H1 (cell line): Measurements from ENCODE around the gene BNC2. TPM values are rescaled to one million over a fixed set of nuclear protein-coding genes. Genes with fewer than 3 reads are reported as not detected.

Experiments used
- CTCF ChIA-PET: fragments of 300-600 bp; sonication (Branson Sonifier 250); formaldehyde crosslinking; loops from one replicate; lab custom pipeline; 2021; ENCODE audit not compliant: partially characterized antibody; lab: Charles Lee
- POLR2A ChIA-PET: fragments of 300-600 bp; sonication (Branson Sonifier 250); formaldehyde crosslinking; loops from one replicate; lab custom pipeline; 2021; ENCODE audit warnings: inconsistent platforms; ENCODE audit not compliant: partially characterized antibody; lab: Charles Lee
- DNase-seq, 2 experiments: peaks; one replicate each; pipeline versions ENCODE4 v3.0.0 to v3.0.0-alpha.2; 2010 to 2022; ENCODE audit warnings: low spot score in 2 of 2, low read depth in 1 of 2, mixed read lengths in 1 of 2
- FAIRE-seq: peaks from 2 replicates; lab custom pipeline; 2011; peaks lifted over from hg19 to GRCh38; lab: Jason Lieb, UNC
- H2AFZ ChIP-seq: 2 replicates; pipeline ENCODE4 v1.8.1; 2012; ENCODE audit warnings: low read length, inconsistent platforms
- H2AK5ac ChIP-seq: 2 replicates; pipeline ENCODE4 v1.6.1; 2013; ENCODE audit warnings: low read depth, low read length
- H2BK120ac ChIP-seq: replicated peaks from 2 replicates; pipeline ENCODE3; 2013; ENCODE audit warnings: low read depth, low read length, inconsistent platforms
- H2BK12ac ChIP-seq: 2 replicates; pipeline ENCODE4 v1.6.1; 2013; ENCODE audit warnings: low read depth, low read length
- H2BK15ac ChIP-seq: 2 replicates; pipeline ENCODE4 v1.6.1; 2013; ENCODE audit warnings: low read length
- H2BK20ac ChIP-seq: 2 replicates; pipeline ENCODE4 v1.6.1; 2013; ENCODE audit warnings: low read length
- H2BK5ac ChIP-seq: 2 replicates; pipeline ENCODE4 v1.6.1; 2013; ENCODE audit warnings: low read depth, low read length
- H3K14ac ChIP-seq: 2 replicates; pipeline ENCODE4 v1.6.1; 2013; ENCODE audit warnings: inconsistent platforms; ENCODE audit not compliant: insufficient read length
- H3K18ac ChIP-seq: 2 replicates; pipeline ENCODE4 v1.6.1; 2013; ENCODE audit warnings: low read length; ENCODE audit errors: extremely low read depth
- H3K23ac ChIP-seq: 2 replicates; pipeline ENCODE4 v1.6.1; 2013; ENCODE audit warnings: inconsistent platforms; ENCODE audit not compliant: insufficient read length
- H3K23me2 ChIP-seq: 2 replicates; pipeline ENCODE4 v1.6.1; 2013; ENCODE audit warnings: low read depth, low read length
- H3K27ac ChIP-seq: 2 replicates; pipeline ENCODE4 v1.6.1; 2011; ENCODE audit warnings: low read depth, low read length, inconsistent platforms
- H3K27me3 ChIP-seq, 4 experiments: replicated peaks in 1 of 4; 1 replicate in 1 of 4; 2 replicates in 3 of 4; pipeline versions ENCODE4 v1.6.1 to v1.8.1; 2011 to 2013; ENCODE audit warnings: low read length in 3 of 4, mild to moderate bottlenecking in 3 of 4, inconsistent platforms in 2 of 4, mixed read lengths in 2 of 4, moderate library complexity in 1 of 4; ENCODE audit not compliant: control insufficient read depth in 3 of 4, insufficient read depth in 3 of 4; ENCODE audit errors: extremely low read depth in 1 of 4
- H3K36me3 ChIP-seq, 4 experiments: 2 replicates each; pipeline versions ENCODE4 v1.6.1 to v1.8.1; 2011 to 2013; ENCODE audit warnings: mild to moderate bottlenecking in 4 of 4, low read length in 3 of 4, moderate library complexity in 2 of 4, control low read depth in 1 of 4, inconsistent platforms in 1 of 4; ENCODE audit not compliant: insufficient read depth in 4 of 4, control insufficient read depth in 2 of 4
- H3K4ac ChIP-seq: replicated peaks from 2 replicates; pipeline ENCODE3; 2013; ENCODE audit warnings: low read length, low read depth, mixed read lengths, inconsistent platforms; ENCODE audit not compliant: insufficient read length
- H3K4me1 ChIP-seq, 4 experiments: replicated peaks in 1 of 4; 1 replicate in 1 of 4; 2 replicates in 3 of 4; pipeline versions ENCODE4 v1.6.1 to v1.8.1; 2011 to 2013; ENCODE audit warnings: low read length in 3 of 4, inconsistent platforms in 2 of 4, mixed read lengths in 1 of 4; ENCODE audit not compliant: insufficient read depth in 4 of 4, control insufficient read depth in 3 of 4
- H3K4me2 ChIP-seq, 2 experiments: 2 replicates each; pipeline versions ENCODE4 v1.6.1 to v1.8.1; 2011 to 2013; ENCODE audit warnings: low read depth in 2 of 2, low read length in 2 of 2, control low read depth in 1 of 2, inconsistent platforms in 1 of 2, mild to moderate bottlenecking in 1 of 2; ENCODE audit not compliant: insufficient read depth in 1 of 2
- H3K4me3 ChIP-seq, 4 experiments: fragments of 200-600, 300-600 bp in 1 of 4; sonication (generic), shearing (Covaris generic), sonication (Bioruptor Twin) in 1 of 4; 2 replicates each; pipeline versions ENCODE4 v1.5.1 to v1.8.1; 2011 to 2016; ENCODE audit warnings: low read length in 4 of 4, low read depth in 3 of 4, control low read depth in 2 of 4, inconsistent platforms in 2 of 4, mild to moderate bottlenecking in 2 of 4, mixed read lengths in 1 of 4, moderate library complexity in 1 of 4; ENCODE audit not compliant: insufficient read depth in 2 of 4; ENCODE audit errors: extremely low read depth in 1 of 4
- H3K56ac ChIP-seq: replicated peaks from 2 replicates; pipeline ENCODE3; 2013; ENCODE audit warnings: low read depth, mild to moderate bottlenecking, mixed read lengths, low read length, inconsistent platforms; ENCODE audit not compliant: insufficient read length
- H3K79me1 ChIP-seq: 2 replicates; pipeline ENCODE4 v1.6.1; 2013; ENCODE audit warnings: low read depth, low read length, control low read depth
- H3K79me2 ChIP-seq, 2 experiments: 2 replicates each; pipeline versions ENCODE4 v1.6.1 to v1.8.1; 2012 to 2013; ENCODE audit warnings: low read length in 2 of 2, mild to moderate bottlenecking in 2 of 2, inconsistent platforms in 1 of 2; ENCODE audit not compliant: insufficient read depth in 2 of 2, control insufficient read depth in 1 of 2
- H3K9ac ChIP-seq, 4 experiments: replicated peaks in 1 of 4; 1 replicate in 1 of 4; 2 replicates in 3 of 4; pipeline versions ENCODE4 v1.6.1 to v1.8.1; 2011 to 2013; ENCODE audit warnings: low read depth in 3 of 4, low read length in 3 of 4, control low read depth in 2 of 4, mild to moderate bottlenecking in 2 of 4, moderate library complexity in 2 of 4, inconsistent platforms in 1 of 4; ENCODE audit errors: extremely low read depth in 1 of 4
- H3K9me3 ChIP-seq, 2 experiments: 2 replicates each; pipeline versions ENCODE4 v1.6.1 to v1.8.1; 2012 to 2013; ENCODE audit warnings: mild to moderate bottlenecking in 2 of 2, moderate library complexity in 2 of 2, control low read depth in 1 of 2, inconsistent platforms in 1 of 2, low read depth in 1 of 2, low read length in 1 of 2, mixed read lengths in 1 of 2; ENCODE audit not compliant: insufficient read depth in 2 of 2
- H4K20me1 ChIP-seq, 2 experiments: replicated peaks in 1 of 2; 2 replicates each; pipeline versions ENCODE3 to v1.8.1; 2011 to 2013; ENCODE audit warnings: inconsistent platforms in 2 of 2, low read length in 2 of 2, mild to moderate bottlenecking in 1 of 2; ENCODE audit not compliant: insufficient read depth in 2 of 2, control insufficient read depth in 1 of 2
- H4K5ac ChIP-seq: 2 replicates; pipeline ENCODE4 v1.6.1; 2013; ENCODE audit warnings: low read length, low read depth, mixed read lengths, inconsistent platforms; ENCODE audit not compliant: insufficient read length
- H4K8ac ChIP-seq: 2 replicates; pipeline ENCODE4 v1.8.0; 2013; ENCODE audit warnings: mild to moderate bottlenecking, moderate library complexity, low read length, inconsistent platforms; ENCODE audit not compliant: insufficient read depth; ENCODE audit errors: extremely low read depth
- H4K91ac ChIP-seq: replicated peaks from 2 replicates; pipeline ENCODE3; 2013; ENCODE audit warnings: low read length, mixed read lengths, inconsistent platforms; ENCODE audit not compliant: insufficient read length
- WGBS, 2 experiments: shearing (Covaris generic) in 1 of 2; methylation state at CpG; one replicate each; pipeline versions ENCODE4 v1.1.6 to v1.1.7; 2013 to 2015; ENCODE audit warnings: low lambda C conversion rate in 2 of 2, mixed read lengths in 2 of 2, inconsistent platforms in 1 of 2, low coverage in 1 of 2, missing lambda C conversion rate in 1 of 2; ENCODE audit not compliant: insufficient replicate concordance in 2 of 2, insufficient coverage in 1 of 2, insufficient read length in 1 of 2; ENCODE audit errors: extremely low coverage in 1 of 2, missing lambda C conversion rate in 1 of 2; 5-methylcytosine and 5-hydroxymethylcytosine counted together
- polyA plus RNA-seq, 7 experiments: library from polyadenylated mRNA; depleted of rRNA in 3 of 7; stranded (reverse) in 5 of 7; unstranded in 2 of 7; fragments of >200 nt in 5 of 7; fragments of 200-250 nt in 2 of 7; gene quantifications; 1 replicate in 5 of 7; 2 replicates in 1 of 7; 4 replicates in 1 of 7; pipeline versions ENCODE4 v1.2.1 to v1.2.3, GENCODE V29; 2011 to 2013; ENCODE audit warnings: missing spikeins in 2 of 7, mixed read lengths in 2 of 7
- total RNA-seq: library from RNA; stranded (reverse); fragmentation: NEBNext Ultra II Directional; extraction: Animal tissue kit (Norgen Biotek cat#: 25700); gene quantifications from 2 replicates; pipeline ENCODE4 v1.2.1, GENCODE V29; 2021
- TF ChIP-seq, protein P1 (sequence below): IDR thresholded peaks from 2 replicates; pipeline ENCODE4 v1.6.1; 2012; ENCODE audit warnings: low read length, inconsistent platforms

The BNC2 gene
- total and polyA plus RNA-seq, 2 of the 8 experiments (the other 6 are each of a cell fraction or from before 2014, with no cell fraction given) = 16.0 to 26.8 TPM

DNA sequence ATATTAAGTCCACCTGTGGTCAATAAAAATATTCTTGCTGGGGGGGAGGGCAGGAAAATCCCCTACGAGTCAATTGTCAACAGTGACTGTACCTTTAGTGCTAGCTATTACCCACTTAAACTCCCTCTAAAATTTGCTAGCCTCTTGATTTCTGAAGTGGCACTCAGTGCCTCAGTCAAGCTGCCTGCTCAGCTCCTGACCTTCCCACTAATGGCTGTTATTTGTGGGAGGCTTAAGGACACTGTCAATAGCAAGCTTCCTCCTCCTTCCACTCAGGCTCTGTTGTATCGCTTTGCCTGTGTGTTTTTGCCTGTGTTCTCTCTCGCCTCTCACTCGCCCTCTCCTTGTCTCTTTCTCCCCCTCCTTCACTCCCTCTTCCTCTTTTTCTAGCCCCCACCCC, 140.8 kb downstream of the BNC2 start:
- TF ChIP-seq, protein P1, sequence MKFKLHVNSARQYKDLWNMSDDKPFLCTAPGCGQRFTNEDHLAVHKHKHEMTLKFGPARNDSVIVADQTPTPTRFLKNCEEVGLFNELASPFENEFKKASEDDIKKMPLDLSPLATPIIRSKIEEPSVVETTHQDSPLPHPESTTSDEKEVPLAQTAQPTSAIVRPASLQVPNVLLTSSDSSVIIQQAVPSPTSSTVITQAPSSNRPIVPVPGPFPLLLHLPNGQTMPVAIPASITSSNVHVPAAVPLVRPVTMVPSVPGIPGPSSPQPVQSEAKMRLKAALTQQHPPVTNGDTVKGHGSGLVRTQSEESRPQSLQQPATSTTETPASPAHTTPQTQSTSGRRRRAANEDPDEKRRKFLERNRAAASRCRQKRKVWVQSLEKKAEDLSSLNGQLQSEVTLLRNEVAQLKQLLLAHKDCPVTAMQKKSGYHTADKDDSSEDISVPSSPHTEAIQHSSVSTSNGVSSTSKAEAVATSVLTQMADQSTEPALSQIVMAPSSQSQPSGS = no peak
- Histone ChIP-seq H3K27me3 (no peaks in the 10 kb centered on the region), H3K4me2 (peak overlapping the region; percentile 57 to 81), H4K91ac (peak overlapping the region; percentile 34), H3K23me2 (peaks cover 3% of the 10 kb centered on the region), H3K27ac (no peak overlapping the region), H4K5ac (no peak overlapping the region), H3K79me1 (no peaks in the 10 kb centered on the region), H3K9me3 (no peaks in the 10 kb centered on the region), H2AFZ (no peak overlapping the region), H3K36me3 (no peaks in the 10 kb centered on the region), H2BK120ac (peak overlapping the region; percentile 56), H2AK5ac (0 out of 2 replicates have a peak overlapping the region, but pooled peaks have one; percentile 71), H3K4ac (no peak overlapping the region), H2BK5ac (0 out of 2 replicates have a peak overlapping the region, but pooled peaks have one; percentile 38), H3K9ac (no peak overlapping the region), H4K20me1 (no peaks in the 10 kb centered on the region), H4K8ac (no peak overlapping the region), H3K56ac (no peak overlapping the region), H2BK20ac (no peak overlapping the region), H3K14ac (no peak overlapping the region), H3K18ac (peak overlapping the region; percentile 62; the same call in 1 of the 2 replicates), H3K4me3 (peak overlapping the region; percentile 1 to 39 (median 5); a peak in 4 of 8 replicates), H3K23ac (no peak overlapping the region), H2BK12ac (peak overlapping the region; percentile 86; the same call in 1 of the 2 replicates), H3K79me2 (peaks cover 0 to 36% of the 10 kb centered on the region in 2 experiments; a peak in 3 of 4 replicates), H3K4me1 (peaks cover 12 to 29% (median 23%) of the 10 kb centered on the region in 4 experiments; a peak in 6 of 7 replicates), H2BK15ac (peak overlapping the region; percentile 3; the same call in 1 of the 2 replicates)
- WGBS, 2 experiments = 27% methylated on average over 3 of the region's 4 CpGs; no CpG with 5 or more reads in 1 of the 2 experiments
- FAIRE-seq (peak; percentile 55), DNase-seq (no peak)
- CTCF ChIA-PET = interaction anchor here (0.6 to 2.8 kb wide), 9 partner anchors 9 to 835 kb away, joined by 3 to 9 read pairs (median 4); no protein-coding TSS in a partner anchor
- POLR2A ChIA-PET = interaction anchor here (2.3 kb wide), 1 partner anchor 80 kb away, joined by 7 read pairs; no protein-coding TSS in a partner anchor
